GM12878 (cell line): Measurements from ENCODE around the gene SLC32A1.

Source experiments
- BRCA1 ChIP-seq: IDR thresholded peaks from 2 replicates; pipeline ENCODE4 v1.6.1; 2011; ENCODE audit warnings: low read depth, low read length, improper control_type of control experiment
- CBX3 ChIP-seq: fragments of 200-600 bp; sonication (generic); IDR thresholded peaks from 2 replicates; pipeline ENCODE4 v1.6.1; 2016; ENCODE audit warnings: low read depth, borderline replicate concordance
- EGR1 ChIP-seq, 2 experiments: IDR thresholded peaks; 1 replicate in 1 of 2; 2 replicates in 1 of 2; pipeline ENCODE4 v1.6.1; 2011 to 2012; ENCODE audit warnings: low read depth in 2 of 2, low read length in 2 of 2, borderline replicate concordance in 1 of 2, mild to moderate bottlenecking in 1 of 2, moderate library complexity in 1 of 2
- ESRRA ChIP-seq: IDR thresholded peaks from 2 replicates; pipeline ENCODE4 v1.6.1; 2012; ENCODE audit warnings: mild to moderate bottlenecking, low read length, improper control_type of control experiment
- GABPA ChIP-seq: IDR thresholded peaks from 2 replicates; pipeline ENCODE4 v1.6.1; 2014; ENCODE audit warnings: antibody characterized with exemption, low read depth, mild to moderate bottlenecking, inconsistent platforms
- KDM1A ChIP-seq: fragments of 200-600 bp; sonication (generic); IDR thresholded peaks from 2 replicates; pipeline ENCODE4 v1.6.1; 2016; ENCODE audit warnings: borderline replicate concordance
- SIN3A ChIP-seq: IDR thresholded peaks from 2 replicates; pipeline ENCODE4 v1.6.1; 2012; ENCODE audit warnings: low read depth, low read length, improper control_type of control experiment
- SREBF1 ChIP-seq: IDR thresholded peaks from 2 replicates; pipeline ENCODE4 v1.6.1; 2012; ENCODE audit warnings: mild to moderate bottlenecking, low read length
- TARDBP ChIP-seq: IDR thresholded peaks from 2 replicates; pipeline ENCODE4 v1.6.1; 2016; ENCODE audit warnings: borderline replicate concordance

DNA sequence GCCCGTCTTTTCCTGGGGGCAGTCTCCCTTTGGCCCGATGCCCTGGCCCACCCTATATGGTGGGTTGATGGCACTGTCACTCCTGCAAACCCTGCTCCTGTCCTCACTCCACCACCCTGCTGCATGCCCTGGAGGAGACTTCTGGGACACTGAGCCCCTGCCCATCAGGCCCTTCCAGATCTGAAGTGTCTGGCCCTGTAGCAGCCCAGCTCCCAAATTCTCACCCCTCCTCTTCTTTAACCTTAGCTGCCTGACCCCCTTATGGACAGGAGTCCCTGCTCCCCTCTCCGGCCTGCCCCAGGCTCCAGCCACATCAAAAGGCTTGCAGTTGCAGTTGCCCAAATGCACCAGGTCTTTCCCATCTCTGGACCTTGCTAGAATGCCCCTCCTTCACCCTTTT lies 20.8 kb upstream of the SLC32A1 start:
- TF ChIP-seq TARDBP (no peak), SREBF1 (no peak), KDM1A (no peak), CBX3 (no peak), GABPA (no peak), ESRRA (no peak), SIN3A (no peak), EGR1 (IDR thresholded peaks at IDR 0.05; ENCODE audit: borderline replicate concordance in 1 of 2, low read depth in 2 of 2, low read length in 2 of 2) (no peak), BRCA1 (no peak)
